HG03520 (cell line): ENCODE measurements around the gene TMEM187.
A peak's percentile ranks its signal among the peaks of the same experiment; 100 is the strongest.

Source experiments
- ATAC-seq: cut with Tn5 transposase; IDR thresholded peaks from one replicate; pipeline ENCODE4 v1.9.1; 2021; ENCODE audit warnings: mild to moderate bottlenecking, moderate library complexity; ENCODE audit not compliant: unreplicated experiment

The TMEM187 gene

DNA sequence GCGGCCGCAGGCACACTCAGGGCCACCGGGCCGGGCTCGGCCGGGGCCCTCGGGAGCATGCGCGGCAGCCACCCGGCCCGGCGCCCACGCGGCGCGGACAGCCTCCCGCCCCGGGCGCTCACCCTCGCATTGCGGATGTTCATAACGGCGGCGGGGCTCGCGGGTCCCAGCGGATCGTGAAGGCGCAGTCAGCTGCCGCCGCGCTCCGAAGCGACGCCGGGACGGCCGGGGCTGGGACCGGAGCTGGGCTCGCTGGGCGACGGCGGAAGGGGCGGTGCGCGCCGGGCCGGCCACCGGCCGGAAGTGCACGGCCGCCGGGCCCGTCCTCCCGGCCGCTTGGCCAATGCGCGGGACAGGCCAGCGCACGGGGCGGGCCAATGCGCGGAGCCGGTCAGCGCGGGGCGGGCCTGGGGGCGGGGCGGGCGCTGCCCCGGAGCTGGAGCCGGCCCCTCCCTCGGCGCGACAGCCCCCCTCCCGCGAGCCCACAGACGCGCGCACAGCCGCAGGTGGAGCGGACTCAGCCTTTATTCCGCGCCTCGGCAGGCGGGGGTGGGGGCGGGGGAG, 37.7 kb upstream of the TMEM187 start, which contains the start of gene NAA10:
TSS of gene NAA10 (minus strand) at position 276 of the 564 bp plus-strand sequence. CDS start at position 143, 133 bp downstream.
- peak; percentile 79 for ATAC-seq

DNA sequence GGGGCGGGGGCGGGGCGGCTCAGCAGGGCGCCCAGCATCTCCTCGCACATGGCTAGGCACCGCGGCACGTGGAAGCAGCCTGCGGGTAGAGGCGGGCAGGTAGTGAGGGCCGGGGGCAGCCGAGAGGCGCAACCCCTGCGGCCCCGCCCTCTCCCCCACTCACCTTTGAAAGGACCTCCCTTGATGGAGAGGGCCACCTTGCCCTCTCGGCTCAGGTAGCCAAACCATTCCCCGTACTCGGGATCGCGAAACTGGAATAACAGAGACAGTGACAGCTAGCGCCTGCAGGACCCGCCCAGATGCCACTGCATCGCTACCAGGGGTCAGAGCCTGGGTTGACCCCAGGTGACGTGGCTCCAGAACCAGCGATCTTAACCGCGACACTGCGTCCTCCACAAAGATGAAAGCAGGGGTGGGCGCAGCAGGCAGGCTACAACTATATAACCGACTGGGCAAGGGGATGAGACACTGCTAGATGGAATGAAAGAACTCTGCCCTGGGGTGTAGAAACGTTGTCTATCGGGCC, 37.2 kb upstream of the TMEM187 start:
- no peak for ATAC-seq

DNA sequence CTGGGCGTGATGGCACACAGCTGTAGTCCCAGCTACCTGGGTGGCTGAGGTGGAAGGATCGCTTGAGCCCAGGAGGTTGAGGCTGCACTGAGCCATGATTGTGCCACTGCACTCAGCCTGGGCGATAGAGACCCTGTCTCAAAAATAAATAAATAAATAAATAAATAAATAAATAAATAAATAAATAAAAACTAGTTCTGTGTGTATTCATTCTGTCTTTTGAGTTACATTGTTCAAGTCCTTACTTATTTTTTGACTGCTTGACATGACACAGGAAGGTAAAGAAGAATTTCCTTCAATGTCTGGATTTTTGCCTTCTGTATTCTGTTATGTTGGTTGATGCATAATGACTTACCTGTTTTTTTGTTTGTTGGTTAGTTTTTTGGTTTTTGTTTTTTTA, 35.5 kb upstream of the TMEM187 start:
- no peak for ATAC-seq

DNA sequence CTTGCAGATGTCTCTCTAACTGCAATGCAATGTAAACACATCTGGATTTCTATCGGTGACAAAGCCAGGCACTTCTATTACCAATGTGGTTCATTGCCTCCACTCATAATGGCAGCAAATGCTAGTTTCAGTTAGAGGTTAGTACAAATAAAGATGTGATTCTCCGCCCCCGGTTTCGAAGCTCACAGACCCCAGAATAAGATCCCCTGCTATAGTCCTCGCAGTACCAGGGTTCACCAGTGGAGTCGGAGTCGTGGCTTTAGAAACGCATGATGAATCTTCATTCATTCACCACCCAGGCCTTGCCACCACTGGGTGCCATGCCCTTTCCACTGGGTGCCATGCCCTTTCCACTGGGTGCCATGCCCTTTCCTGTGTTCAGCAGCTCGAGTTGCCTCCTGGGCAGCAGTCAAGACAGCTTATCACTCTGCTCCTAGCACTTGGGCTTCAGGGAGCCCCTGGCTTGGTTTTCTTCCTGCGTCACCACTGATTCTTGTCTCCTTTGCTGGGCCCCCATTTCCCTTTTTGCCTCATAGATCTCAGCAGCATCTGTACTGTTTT, 34.2 kb upstream of the TMEM187 start:
- no peak for ATAC-seq

DNA sequence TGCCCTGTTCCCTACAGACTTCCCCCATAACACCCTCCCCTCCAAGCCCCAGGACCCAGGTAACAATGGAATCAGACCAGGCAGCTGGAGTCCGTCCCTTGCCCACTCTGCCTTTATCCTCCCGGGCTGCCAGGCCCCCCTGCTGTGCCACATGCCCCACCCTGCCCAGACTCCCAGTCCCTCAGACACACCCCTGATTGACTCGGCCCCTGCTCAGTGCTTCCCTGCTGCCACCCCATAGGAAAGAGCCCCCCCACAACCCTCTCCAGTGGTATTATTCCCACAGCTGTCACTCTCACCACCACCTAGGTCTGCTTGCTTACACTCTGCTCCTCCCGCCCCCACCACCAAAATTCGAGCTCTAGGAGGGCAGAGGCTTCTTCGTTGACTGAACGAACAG, 33.0 kb upstream of the TMEM187 start:
- ATAC-seq: no peak

DNA sequence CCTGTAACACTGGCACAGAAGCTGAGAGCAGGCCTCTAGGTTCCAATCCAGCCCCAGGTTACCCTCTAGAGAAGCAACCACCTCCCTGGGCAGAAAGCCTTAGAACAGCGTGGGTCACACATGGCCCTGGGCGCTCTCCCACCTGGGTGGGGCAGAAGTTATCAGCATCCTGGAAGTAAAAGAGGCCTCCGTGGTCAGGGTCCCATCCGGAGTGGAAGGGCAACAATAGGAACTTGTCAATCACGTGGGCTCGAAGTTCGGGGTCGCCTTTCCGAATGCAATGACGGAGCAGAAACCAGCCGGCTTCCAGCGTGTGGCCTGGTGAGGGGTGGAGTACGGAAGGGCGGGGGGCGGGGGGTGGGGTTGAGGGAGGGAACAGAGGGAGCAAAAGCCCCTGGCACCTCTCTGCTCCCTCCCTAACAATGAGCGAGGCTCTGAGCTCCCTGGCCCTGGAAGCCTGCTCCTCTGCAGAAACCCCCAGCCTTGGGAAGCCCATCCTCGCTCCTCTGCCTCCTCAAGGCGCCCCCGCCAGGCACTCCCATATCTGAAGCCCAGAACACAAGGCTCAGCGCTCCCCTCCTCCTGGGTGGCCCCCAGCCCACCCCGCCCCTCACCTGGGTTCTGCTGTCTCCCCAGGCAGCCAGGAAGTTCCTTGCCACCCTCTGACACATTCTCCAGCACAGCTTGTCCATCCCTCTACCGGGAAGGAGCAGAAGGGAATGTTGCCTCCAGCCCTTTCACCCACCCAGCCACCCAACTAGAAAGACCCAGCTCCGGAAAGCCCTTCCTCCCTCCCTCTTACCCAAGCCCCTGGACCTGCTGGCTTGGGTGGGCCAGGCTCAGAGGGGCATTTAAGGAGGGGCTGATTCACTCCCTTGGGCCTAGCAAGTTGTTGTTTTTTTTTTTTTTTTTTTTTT, 31.0 kb upstream of the TMEM187 start:
- no peak for ATAC-seq

DNA sequence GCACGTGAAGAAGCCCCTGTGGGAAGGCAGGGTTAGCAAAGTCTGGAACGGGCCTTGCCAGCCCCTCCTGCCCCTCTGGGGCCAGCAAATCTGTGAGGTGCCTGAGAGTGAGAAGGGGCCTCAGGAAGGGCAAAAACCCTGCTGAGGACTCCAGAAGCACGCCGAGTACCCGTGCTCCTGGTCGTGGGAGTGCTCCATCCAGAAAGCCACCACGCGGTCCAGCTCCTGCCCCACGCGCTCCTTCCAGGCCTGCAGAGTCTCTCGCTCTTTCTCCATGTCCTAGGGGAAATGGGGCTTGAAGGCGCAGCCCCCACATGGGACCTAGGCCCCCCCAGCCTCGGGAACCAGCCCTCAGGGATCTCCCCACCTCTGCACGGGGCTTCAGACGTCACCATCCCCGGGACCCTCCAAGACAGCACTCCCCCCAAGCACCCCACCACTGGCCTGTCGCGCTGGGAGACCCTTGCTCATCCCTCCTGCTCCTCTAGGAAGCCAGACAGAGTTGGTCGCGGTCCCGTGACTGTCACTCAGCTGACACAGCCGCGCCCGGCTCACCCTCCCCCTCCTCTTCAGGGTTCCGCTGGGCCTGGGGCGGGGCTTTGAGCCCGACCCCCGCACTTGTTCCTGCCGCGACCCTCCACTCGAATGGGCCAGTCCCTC, 28.3 kb upstream of the TMEM187 start, which contains the start of gene RENBP:
TSS of gene RENBP (minus strand) at position 504 of the 660 bp plus-strand sequence. CDS start at position 471, 33 bp downstream.
- no peak for ATAC-seq

DNA sequence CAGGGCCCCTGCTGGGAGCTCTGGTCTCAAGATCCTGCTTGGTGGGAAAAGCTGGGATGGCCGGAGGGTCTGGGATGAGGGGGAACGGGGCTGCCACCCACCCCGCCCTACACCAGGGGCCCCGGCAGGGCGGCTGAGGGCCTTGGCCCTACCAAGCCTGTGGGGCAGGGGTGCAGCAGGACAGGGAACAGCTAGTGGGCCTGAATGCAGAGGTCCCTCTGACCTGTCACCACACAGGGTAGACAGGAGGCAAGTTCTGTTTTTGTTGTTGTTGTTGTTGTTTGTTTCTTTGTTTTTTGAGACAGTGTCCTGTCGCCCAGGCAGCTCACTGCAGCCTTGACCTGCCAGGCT, 27.8 kb upstream of the TMEM187 start:
- ATAC-seq: no peak

DNA sequence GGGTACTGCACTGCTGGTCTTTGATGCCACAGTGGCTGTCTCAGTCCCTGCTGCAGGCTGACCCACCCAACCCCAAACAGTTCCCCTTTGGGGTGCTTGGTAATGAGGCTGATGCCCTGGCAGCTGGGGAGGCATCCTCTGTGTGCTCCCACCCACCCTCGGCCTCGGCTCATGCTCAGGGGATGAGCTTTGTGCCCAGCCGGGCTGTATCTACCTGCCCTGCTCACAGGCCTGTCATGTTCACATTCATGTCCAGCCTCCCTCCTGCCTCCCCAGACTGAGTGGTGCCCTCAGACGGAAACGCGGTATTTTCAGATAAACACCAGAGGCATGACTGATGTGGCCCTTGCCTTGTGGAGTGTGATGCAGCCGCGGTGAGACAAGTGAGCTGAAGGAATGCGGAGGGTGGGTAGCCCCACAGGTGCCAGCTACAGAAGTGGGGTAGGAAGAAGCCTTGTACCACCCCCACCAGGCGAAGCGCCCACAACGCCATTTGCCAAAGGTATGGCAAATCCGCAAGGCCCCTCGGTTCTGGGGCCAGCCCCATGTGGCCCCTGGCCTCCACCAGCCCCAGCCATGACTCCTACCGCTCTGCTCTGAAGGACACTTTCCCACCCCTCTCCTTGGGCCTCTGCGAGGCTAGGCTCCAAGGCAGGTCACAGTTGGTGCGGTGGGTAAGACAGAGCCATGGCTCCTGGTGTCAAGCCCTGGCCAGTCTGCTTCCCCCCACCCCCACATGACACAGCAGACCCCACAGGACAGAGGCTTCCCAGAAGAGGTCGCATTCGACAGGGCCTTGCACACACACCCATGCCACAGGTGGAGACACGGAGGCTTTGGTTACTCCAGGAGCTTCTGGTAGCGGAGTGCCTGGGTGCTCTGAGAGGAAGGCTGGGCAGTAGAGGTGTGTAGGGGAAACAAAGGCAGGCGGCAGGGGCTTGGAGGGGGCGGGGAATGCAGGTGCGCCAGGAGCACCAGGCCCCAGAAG, 26.3 kb upstream of the TMEM187 start:
- ATAC-seq: no peak

DNA sequence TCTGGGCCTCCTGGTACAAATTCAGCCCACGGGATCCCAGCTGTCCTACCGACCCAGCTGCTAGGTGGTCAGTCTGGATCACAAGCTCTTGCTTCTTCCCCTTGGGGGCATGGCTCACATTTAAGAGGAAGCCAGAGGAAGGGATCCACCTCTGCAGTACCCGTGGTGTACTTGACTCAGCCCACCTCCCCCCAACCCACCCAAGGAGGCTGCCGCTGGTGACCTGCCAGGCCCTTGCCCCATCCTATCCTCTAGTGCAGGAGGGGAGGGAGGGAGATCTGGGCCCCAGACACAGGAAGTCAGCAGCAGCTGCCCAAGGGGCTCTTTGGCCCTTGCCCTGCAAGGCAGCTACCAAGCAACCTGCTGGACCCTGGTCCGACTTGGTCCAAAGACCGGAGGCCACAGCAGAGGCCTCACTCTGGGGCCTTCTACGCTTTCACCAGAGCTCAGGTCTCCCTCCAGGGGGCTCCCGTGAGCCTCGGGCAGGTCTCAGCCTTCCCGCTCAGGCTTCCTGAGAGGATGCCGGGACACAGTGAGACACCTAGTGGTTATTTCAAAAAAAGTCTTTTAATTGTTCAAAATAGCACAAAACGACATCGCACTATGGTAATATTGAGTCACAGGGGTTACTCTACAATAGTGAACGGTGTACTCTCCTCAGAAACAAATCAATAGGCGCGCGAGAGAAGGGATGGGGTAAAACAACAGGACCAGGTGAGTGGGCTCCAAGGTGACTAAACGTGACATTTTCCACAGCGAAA, 25.4 kb upstream of the TMEM187 start:
- ATAC-seq: peak; percentile 83

DNA sequence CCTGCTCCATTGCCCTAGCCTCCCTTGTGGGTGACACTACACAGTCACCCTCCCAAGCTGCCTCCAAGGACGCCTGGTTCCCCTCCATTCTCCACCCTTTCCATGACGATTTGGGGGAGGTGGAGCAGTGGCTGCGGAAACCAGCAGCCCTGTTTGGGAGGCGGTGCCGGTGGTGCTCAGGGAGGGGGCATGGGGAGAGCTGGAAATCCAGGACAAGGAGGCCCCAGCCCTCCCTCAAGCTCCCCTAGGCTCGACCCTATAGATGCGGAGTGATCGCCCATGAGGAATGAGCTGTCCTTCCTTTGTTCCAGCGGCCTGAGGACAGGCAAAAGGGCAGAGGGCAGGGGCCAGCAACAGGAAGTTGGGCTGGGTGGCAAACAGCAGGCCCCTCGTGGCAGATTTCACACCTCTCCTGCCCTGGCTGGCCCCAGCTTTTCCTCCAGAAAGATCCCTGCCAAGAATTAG, 24.5 kb upstream of the TMEM187 start:
- ATAC-seq: no peak

DNA sequence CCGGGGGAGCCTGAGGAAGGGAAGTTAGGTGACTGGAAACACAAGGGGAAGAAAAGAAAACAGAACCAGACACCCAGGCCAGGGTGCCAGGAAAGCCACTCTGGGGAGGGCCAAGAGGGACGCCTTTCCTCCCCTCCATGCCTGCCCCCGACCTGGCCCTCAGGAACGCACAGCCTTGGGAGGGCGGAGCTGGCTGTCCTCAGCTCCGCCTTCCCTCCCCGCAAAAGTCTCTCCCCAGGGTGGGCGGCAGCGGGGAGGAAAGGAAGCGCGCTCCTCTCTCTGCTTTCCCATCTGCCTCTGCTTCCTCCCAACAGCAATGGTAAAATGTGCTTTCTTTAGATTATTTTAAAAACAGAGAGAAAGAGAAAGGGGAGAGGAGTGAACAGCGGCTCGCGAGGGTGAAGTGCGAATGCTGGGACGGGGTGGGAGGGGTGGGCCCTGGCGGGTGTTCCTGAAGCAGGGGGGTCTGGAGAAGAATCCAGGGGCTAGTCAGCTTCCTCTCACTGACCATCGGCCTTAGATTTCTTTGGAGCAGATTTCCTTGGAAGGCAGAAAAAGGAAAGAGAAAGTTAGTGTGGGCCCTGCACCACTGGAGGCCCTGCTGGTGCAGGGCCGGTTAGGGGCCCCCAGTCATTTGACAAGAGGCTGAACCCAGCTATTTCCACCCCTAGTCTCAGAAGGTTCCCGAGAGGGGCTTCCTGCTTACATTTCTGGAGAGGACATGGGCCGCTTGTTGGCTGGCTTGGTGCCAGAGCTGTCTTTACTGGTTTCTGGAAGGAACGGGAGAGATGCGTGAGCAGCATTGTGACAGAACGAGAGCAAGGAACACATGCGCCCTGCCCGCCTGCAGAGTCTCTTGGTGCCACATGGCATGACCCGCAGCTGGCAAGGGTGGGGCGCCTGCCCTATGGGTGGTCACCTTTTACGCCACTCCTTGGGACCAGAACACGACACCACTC, 23.4 kb upstream of the TMEM187 start:
- ATAC-seq: no peak

DNA sequence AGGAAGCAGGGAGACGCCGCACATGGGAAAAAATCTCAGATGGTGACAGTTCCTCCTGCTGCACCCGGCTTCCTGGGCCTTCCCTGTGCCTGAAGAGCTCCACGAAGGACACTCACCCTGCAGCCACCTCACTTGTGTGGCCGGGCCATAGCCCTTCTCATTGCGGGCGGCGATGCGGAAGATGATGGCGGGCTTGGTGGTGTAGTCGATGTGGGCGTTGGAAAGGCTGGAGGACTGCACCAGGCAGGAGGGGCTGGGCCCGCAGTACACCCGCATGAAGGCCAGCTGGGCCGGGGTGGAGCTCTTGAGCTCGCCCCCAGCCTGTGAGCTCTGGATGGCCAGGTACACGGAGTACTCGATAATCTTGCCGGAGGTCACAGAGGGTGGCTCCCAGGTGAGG, 22.4 kb upstream of the TMEM187 start:
- no peak for ATAC-seq

DNA sequence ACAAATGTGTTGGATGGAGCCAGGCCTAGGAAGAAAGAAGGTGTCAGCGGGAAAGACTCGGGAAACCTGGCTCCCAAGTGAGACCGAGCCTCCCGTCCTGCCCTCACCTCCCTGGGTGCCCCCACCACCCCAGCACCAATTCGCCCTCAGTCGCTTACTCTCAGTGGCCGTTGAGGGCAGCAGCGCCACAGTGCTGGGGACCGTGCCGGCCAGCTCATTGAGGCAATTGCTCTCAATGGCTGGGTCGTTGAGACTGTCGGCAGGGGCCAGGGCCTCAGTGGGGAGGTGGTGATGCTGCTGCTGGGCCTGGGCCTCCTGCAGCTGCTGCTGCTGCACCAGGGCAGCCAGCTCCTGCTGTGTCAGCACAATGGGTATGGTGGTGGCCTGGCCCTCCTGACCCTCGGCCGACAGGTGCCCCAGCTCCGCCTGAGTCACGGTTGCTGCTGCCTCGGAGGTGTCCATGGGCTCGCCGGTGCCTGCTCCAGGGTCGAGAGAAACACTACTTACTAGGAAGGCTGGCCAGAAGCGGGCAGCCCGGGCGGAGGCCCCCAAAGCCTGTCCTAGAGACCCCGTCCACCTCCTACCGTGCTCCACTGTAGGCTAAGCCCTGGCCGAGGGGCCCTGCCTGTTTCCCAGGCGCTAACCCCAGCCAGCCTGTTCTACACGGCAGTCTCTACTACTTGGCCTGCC, 20.7 kb upstream of the TMEM187 start:
- ATAC-seq: no peak

DNA sequence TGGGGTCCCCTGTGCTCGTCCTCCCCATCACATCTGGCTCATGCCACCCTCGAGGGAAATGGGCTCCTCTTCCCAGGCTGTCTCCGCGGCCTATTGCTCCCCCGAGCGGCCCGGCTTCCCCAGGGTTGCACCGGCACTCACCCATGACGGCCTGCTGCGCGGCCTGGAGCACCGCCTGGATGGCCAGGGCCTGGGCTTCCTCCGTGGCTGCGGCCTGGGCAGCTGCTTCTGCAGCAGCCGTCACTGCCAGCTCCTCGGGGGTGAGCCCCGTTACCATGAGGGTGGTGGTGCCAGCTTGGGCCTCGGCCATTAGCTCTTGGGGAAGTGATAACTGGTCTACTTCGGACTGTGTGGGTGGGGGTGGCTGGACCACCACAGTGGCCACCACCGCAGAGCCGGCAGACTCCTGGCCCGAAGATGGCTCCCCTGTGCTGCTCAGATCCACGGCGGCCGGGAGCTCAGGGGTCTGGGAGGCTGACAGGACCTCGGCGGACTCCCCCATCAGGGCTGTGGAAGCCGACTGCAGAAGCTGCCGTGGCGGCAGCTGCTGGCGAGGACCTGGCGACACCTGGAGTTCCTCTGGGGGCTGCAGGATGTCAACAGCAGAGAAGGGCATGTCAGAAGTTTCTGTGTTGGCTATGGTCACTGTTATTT, 20.1 kb upstream of the TMEM187 start:
- no peak for ATAC-seq

DNA sequence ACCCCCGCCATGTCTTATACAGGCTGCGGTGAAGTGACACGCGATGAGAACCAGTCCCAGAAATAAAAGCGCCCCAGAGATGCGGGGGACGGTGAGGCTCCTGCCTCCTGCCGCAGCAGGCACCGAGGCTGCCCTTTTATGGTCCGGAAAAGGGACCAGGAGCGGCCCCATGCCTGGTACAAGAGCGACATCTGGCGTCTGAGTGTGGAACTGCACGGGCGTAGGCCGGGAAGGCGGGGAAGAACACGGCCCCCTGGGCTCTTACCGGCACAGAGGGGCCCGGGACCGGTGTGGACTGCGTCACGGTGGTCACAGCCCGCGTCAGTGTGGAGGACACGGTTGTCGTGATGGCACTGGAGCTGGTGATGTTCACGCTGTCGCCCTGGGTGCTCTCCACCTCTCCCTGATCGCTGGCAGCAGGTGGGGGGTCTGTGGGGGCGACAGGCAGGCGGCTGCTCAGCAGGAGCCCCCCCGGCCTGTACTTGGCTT, 19.2 kb upstream of the TMEM187 start:
- ATAC-seq: peak; percentile 45
